HG03354 (cell line): ENCODE measurements around the gene DOK6.

Experiments used
- ATAC-seq: cut with Tn5 transposase; IDR thresholded peaks from one replicate; pipeline ENCODE4 v1.9.1; 2021; ENCODE audit warnings: mild to moderate bottlenecking; ENCODE audit not compliant: unreplicated experiment, poor library complexity, severe bottlenecking

Gene DOK6

DNA sequence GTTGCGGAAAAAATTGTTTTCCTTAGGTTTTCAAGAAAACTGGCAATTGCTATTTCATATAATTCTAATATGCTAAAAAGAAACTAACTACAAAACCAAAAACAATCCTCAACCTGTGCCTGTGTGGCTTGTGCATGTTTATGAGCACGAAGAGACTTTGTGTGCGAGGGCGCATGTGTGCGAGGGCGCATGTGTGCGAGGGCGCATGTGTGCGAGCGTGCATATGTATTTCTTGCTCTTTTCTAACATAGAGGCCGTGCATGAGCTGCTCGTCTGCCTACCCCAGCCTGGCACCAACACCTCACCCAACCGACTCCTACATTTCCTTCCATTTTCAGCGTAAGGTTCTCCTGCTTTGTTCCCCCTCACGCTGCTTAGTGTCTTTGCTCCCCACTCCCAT, 211.6 kb downstream of the DOK6 start:
- no peak for ATAC-seq

DNA sequence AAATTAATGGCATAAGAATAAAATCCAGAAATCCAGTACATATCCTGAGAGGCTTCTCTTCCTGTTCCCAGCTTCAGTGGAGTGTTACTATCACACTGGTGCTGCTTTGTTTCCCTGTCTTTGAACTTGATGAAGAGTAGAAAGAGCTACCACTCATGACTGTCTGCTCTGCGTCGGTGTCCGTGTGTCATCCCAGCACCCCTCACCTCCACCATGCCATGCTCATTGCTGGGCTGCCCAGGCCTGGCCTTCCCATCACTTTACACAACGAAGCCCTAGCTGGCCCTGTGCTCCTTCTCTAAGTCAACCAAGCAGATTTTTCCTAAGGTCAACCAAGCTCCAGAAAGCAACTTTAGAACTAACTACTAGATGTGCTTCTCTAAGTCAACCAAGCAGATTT, 215.4 kb downstream of the DOK6 start:
- ATAC-seq = no peak

DNA sequence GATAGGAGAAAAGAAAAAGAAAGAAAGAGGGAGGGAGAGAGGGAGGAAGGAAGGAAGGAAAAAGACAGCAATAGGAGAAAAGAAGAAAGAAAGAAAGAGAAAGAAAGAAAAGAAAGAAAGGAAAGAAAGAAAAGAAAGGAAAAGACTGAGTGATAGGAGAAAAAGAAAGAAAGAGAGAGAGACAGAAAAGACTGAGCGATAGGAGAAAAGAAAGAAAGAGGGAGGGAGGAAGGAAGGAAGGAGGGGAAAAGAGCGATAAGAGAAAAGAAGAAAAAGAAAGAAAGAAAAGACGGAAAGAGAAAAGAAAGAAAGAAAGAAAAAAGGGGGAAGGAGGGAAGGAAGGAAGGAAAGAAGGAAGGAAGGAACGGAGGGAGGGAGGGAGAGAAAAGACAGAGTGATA, 216.7 kb downstream of the DOK6 start:
- no peak for ATAC-seq

DNA sequence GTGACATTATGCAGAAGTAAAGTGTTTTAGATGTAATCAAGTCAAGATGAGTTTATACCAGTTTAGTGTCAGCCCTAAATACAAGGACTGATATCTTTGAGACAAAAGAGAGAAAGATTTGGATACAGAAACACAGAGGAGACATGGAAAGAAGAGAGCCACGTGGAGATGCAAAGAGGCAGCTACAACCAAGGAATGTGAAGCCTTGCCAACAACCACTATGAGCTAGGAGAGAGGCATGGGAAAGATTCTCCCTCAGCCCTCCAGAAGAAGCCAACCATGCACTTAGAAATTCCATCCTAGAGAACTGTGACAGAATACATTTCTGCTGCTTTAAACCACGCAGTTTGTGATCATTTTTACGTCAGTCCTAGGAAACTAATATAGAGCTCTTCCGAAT, 217.2 kb downstream of the DOK6 start:
- ATAC-seq = no peak

DNA sequence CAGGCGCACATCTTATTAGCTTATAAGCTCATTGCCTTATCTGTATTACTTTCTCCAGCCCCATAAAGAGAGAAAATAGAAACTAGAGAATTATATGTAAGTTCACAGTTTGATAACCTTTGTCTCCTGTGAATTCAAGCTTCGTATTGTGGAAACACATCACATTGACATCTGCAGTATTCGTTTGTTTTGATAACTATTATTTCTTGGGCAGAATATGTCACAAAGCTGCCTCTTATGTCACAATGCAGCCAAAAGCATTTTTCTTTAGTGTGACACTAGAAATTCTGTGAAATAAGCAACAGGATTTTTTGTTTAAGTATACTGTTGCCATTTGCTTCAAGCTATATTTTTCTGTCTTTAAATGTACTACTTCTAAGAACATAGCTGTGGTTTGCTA, 221.5 kb downstream of the DOK6 start:
- no peak for ATAC-seq

DNA sequence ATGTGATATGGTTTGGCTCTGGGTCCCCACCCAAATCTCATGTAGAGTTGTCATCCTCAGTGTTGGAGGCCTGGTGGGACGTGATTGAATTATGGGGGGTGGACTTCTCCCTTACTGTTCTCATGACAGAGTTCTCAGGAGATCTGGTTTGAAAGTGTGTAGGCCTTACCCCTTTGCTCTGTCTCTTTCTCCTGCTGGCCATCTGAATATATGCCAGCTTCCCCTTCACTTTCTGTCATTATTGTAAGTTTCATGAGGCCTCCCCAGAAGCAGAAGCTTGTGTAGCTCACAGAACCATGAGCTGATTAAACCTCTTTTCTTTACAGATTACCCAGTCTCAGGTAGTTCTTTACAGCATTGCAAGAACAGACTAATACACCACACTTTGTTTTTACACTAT, 222.3 kb downstream of the DOK6 start:
- ATAC-seq = no peak

DNA sequence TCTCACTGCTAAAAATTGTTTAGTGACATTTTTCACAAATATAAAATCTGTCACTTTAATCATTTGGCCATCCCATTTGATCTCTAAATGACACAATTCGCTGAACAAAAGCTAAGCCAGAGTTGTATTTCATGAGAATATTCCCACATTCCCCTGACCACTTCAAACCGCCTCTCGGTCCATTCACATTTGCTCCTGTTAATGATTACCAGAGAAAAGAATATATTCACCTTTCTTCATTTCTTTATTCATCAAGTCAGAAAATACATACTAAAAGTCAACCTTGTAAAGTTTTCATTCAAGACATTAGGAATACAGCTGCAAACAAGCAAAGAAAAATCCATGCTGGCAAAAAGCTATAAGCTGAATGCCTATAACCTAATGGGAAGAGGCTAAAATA, 225.5 kb downstream of the DOK6 start:
- no peak for ATAC-seq

DNA sequence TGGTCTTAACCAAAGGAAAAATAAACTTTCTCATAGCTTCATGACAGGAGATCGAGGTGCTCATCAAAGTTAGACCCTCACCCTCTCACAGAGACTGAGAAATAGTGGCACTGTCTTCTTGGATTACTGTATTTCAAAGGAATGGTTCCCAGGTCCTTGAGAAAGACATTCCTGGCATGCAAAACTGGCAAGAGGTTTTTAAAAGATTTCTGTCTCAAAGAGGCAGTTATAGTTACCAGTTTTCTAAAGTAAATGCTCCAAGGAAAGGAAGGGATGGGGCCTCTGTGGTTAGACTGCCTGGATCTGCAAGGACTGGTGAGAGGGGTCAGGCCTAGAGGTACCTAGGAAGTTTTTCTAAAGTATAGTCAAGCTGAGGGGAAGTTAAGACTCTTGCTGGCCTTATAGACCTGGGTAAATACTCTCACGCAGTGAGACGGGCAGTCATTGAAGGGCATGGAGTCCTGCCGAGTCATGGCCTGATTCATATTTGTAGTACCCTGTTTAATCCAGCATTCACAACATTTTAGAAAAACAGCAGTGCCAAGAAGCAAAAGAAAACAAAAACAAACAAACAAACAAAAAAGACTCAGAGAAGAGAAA, 226.1 kb downstream of the DOK6 start:
- ATAC-seq = no peak

DNA sequence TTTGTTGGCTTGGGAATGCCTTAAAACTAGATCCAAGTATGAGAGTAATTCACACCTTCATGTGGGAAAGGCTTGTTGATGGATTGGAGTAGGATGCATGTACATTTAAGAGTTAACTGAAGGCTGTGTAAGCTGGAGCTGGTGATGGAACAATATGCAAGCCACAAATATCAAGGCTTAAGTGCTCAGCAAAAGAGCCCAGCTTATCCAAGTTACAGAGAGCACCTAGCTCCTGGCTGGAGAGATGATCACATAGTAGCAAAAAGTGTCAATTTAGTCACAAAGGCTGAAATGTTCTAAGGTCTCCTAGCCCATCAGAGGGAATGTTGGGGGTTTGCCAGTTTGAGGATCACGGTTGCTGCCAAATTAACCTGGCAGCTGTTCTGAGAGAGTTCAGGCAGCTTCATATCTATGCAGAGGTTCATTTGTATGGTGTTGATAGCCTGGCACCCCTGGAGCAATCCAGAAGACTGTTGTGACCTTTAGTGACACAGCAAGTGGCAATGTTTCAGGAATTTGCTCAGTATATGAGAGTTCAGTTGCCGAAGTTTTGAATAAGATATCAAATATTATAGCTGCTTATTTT, 228.2 kb downstream of the DOK6 start:
- no peak for ATAC-seq

DNA sequence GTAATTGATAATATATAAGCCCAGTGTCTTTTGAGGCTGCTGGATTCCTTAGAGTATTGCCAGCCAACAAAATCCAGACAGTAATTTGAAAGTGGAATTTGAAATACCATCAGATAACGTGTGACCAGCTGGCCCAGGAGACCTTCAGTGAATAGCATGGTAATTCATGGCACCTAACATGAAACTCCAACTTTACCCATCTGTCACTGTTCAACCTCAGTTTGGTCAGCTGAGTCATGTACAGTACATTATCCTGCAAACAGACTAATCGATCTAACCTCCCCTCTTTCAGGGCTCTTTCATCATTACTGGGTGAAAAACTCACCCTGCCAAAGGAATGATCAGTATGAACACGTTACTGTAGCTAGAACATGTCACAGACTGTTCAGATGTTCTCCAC, 230.6 kb downstream of the DOK6 start:
- no peak for ATAC-seq

DNA sequence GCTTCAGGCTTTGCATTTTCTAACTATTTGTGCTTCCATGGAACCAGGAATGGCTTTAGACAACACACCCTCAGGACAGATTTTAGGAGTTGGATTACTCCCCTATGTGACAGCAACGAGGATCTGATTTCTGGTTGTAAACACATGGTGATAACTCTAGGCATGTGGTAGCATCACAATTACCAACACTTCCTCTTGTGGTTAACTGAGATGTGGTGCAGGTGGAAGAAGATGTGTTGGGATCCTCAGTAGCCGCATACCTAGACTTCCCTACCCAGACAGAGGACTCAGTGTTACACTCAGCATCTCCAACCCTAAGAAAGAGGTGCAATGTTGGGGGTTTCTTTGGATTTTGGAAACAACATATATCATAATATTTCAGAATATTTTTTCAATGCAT, 234.8 kb downstream of the DOK6 start:
- ATAC-seq = no peak

DNA sequence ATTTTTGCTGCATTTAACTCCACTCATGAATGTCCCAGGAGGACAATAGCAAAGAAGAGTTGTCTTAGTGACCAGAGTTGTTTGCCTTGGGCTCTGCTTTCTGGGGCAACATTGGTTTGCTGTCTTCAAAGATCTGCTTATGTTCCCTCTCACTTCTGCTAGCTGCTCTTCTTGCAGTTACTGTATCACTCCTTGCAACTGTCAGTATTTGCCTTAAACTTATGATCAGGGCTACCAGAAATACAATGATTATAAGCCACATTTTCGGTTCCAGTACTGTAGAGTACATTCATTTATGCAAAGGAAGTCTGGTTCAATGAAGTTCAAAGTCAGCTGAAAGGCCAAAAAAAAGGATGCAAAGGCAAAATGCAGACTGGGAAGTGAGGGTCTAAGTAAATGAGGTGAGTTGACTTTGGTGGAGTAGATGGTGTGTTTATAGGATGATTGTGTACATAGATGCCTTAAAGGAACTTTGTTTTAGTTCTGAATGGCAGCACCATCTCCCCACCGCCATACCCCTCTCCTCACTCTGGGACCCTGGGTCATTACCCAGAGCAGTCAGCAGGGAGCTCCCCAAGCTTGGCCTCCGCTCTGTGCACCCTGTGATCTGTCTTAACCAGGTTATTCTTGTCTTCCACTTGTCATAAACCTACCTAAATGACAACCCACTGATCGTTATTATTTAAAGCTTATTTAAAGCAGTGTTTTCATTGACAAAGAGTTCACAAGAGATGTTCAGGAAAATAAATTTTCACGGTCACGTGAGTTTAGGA, 236.0 kb downstream of the DOK6 start:
- ATAC-seq = peak; percentile 73

DNA sequence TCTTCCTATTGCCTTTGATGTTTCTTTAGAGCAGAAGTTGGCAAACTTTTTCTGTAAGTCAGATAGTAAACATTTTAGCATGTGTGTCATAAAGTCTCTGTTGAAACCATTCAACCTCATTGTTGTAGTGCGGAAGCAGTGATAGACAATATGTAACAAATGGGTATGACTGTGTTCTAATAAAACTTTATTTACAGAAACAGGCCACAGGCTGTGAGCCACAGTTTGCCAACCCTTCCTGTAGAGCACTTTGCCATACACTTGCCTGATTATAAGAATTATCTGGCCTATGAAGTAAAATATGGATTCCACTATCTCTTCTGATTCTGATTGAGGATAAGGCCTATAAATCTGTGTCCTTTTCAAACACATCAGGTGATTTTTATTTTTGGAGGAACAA, 237.4 kb downstream of the DOK6 start:
- no peak for ATAC-seq

DNA sequence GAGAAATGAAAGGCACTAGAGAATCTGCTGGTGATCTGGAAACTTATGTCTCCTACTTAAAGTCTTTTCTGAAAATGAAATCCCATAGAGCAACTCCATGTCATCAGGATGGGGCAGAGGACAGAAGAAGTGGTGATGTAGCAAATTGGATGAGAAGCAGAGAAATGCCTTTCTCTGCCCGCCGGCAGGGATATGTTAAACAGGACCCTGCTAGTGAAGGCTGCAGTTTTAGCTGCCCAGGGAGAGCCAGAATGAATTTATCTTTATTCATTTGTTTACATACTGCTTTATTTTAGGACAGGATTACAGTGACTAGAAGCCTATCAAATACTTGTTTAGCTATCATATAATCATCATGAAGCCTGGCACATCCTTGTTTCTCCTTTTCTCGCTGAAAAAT, 247.0 kb downstream of the DOK6 start:
- ATAC-seq = no peak

DNA sequence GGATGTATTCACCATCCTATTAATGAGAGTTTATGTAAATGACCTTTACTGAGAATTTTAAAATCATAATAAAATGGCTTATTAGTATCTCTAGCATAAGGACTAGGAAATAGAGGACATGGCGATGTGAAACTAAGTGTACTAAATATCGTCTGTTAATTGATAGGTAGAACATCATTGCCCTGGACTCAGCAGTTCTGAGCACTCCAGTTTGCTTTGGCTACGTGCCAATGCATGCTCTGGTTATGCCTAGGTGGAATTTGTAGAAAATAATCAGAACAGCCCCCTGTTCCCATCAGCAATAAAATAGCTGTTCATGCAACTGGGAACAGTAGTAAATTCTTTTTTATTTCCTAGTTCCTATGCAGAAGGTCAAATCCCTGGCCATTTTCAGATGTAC, 247.8 kb downstream of the DOK6 start:
- ATAC-seq = no peak

DNA sequence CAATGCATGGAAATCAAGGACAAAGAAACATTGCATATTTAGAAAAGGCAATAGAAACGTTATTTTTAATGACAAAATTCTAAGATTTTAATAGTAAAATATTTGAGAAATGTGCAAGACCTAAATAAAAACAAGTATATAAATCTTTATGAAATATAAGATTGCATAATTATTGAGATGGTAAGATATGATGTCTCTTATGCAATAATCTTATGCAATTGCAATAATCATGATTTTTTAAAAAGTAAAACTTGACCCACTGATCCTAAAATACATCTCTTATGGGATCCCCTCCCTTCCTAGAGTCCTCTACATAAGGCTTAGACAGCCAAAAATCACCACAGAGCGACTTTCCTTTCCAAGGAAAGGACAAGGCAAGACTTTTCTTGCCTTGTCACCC, 249.0 kb downstream of the DOK6 start:
- no peak for ATAC-seq

DNA sequence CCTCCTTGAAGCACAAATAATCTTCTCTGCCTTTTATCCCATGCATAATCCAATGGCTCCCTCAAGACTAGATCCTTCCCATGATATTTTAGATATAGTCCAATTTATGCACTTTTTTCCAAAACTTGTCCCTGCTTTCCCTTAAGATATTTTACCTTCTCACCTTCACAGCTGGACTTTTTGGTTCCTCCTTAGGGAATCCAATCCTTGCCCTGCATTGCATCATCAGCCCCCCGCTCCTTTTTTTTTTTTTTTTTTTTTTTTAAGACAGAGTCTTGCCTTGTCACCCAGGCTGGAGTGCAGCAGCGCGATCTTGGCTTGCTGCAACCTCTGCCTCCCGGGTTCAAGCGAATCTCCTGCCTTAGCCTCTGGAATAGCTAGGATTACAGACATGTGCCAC, 250.6 kb downstream of the DOK6 start:
- ATAC-seq = no peak

DNA sequence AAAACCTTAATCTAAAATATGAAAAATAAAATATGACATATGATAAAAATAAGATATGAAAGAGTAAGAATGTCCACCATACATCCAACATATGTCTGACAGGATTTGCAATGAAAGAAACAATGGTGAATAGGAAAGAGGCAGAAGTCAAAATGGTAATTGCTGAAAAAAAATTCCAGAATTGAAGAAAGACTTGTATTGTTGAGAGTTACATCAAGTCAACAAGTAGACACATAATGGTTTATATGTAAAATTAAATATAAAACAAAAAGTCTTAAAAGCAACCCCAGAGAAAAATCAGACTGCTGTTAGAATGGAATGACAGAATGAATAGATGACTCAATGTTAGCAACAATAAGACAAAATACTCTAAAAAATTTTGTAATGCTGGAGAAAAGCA, 255.1 kb downstream of the DOK6 start:
- no peak for ATAC-seq

DNA sequence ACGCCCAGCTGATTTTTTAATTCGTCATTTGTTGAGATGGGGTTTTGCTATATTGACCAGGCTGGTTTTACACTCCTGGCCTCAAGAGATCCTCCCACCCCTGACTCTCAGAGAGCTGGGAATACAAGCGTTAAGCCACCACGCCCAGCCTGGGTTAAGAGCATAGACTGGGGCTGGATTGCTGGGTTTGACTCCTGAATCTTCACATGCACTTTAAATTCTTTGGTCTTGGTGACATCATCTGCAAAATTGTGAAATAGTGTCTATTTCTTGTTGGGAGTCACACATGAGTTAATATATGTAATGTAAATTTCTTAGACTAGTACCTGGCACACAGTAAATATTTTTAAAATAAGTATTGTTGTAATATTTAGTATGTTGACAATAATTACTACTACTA, 257.4 kb downstream of the DOK6 start:
- ATAC-seq = no peak

DNA sequence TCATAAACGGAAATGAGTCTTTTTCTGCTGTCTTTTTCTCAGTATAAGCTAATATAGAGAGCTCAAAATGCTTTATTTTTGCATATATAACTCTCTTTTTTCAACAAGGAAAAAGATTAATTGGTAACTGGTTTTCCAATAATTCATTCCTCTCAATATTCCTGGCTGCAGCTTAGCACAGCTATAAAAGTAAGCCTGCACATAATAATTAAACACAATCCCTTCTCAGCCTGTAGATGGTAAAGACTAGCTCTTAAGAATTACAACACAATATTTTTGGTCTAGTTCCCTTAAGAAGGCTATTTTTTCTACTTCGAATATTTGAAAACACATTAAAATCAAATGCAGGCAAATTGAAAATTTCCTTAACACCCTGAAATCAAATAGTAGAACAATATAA, 258.0 kb downstream of the DOK6 start:
- no peak for ATAC-seq

DNA sequence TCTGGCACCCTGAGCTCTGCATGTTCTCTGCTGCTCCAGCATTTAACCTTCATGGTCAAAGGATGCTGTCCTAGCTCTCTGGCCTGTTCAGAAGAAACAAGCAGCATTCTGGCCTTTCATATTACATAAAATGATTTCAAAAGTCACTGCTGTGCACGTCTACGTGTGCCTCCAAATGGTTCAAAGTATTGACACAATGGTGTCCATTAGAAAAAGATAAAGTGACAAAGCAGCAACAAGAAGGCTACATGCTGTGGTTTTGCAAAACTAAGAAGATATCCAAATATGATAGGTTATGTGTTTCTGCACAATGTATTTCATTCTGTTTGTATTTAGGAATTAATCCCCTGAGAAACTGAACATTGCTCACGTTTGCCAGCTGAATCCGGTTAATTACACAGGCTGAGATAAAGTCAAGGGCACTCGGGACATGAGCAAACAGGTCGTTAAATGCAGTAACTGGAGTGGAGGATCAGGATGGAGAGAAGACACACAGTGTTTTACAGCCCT, 258.5 kb downstream of the DOK6 start:
- ATAC-seq = no peak
